Left kidney (tissue), 2 donors: ENCODE results near the gene LIN7C. TPM values are rescaled to one million over a fixed set of nuclear protein-coding genes. Genes with fewer than 3 reads are reported as not detected.
"Not testable (repeated sequence)": the region's sequence is repeated elsewhere in the genome, so short reads cannot be mapped to it uniquely, and the experiment has no call there.

ENCODE experiments used
- DNase-seq: peaks from one replicate; pipeline ENCODE4 v3.0.0-alpha.2; 2013
- polyA plus RNA-seq: library from polyadenylated mRNA; unstranded; fragments of 120-200 nt; gene quantifications from one replicate; pipeline ENCODE4 v1.2.1, GENCODE V29; 2013; ENCODE audit not compliant: insufficient read length

LIN7C gene
- polyA plus RNA-seq, 1 donor: 30.5 TPM

DNA sequence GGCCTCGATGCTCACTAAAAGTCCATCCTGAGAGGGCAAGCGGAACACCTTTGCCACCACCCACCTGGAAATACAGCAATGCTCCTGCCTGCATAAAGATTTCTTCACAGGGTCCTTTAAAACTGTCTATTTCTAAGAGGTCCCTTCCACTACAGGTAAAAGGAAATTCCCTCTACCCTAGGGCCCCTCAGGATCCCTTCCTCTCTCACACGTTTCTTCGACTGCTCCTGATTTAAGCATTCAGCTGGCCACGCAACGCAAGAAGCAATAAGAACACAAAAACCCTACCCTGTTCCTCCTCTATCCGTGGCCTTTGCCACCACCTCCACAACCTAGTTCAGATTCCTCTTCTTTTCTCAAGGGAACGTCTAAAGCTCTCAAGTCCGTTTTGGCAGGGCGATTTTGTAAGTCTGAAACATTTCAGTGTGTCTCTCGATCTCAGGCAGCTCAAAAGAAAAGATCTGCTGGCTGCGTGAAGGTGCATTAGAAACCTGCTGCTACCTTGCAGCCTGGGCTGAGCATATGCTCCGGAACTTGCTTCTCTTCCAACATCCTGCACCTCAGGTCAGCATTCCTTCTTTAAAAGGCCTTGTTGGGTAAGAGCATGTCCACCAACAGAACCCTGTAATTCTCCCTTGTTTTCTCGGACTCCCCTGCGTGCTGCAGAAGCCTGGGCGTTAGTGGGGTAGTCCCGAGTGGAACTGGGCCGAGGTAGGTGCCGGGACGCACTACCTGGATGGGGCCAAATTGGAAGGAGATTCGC lies 35.6 kb downstream of the LIN7C start:
- DNase-seq: no peak

DNA sequence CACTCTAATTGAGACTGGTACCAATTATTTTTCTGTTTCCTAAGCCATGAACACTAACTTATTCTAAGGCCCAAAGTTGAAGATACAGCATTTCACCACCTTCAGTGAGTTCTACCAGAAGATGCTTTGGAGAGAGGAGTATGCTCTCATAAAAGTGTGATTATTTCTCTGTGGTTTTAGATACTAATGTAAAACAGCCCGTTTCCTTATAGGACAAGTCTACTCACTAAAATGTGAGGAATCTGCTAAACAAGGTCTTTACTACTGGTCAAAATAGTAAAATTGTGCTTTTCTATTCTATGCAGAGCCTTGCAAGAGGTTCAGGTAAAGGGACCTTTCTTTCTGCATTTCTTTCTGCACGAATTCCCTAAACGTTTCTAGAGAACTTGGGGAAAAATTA lies 36.4 kb downstream of the LIN7C start:
- DNase-seq: no peak

DNA sequence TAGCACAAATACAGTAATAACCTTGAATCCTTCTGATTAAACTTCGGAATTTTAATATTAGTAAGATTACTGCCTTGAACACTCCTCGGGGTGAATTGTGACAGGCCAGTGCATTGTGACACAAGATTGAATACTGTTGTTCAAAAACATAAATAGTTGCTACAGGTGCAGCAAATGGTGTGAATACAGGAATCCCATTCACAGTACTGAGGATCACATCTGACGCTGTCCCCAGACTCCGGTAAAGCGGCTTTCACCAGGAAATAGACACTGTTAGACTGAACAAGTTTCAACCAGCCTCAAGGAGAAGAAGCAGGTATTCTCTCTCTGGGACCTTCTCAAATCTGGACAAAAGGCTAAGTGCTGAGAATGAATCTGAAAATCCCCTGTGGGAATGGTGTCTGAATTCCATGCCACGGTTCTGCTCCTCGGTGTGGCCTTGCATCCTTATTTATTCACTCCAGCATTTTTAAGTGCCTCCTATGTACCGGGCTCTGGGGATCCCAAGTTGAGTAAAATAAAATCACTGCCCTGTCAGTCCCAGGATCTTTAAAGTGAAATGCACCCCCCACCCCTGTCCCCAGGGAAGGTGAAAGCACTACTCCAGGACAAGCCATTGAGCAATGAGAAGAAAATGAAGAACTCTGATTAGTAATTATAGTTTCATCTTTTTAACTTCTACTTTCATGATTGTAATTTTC lies 37.4 kb downstream of the LIN7C start:
- DNase-seq: no peak

DNA sequence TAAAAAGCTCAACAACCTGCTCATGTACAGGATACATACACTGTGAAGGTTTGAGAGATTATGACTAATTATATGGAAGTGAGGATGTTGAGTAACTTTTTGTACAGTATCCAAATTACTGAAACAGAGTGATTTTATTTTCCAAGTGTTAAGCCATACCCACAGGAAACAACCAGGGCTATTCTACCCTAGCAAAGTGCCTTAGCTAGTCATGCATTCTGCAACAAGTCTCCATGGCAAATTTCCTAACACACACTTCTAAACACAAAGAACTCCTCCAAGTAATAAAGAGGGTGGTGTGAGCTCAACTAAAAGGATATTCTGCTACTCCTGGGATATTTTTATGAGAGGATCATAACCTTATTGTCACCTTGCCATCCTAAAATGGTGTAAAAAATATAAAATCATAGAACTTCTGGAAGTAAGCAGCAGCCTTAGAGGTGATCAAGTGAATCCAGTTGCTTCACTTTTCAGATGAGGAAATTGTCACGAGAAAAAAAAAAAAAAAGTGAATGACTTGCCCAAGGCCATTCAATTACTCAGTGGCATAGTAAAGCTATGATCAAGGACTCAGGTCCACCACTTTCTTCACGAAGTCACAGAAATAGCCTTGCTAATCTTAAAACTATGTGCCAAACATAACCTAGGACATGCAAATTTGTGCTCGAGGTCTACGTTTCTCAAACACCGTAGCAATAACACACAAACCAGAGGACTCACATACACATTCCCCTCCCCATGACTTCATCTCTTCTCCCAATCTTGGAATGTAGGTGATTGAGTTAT lies 38.2 kb downstream of the LIN7C start:
- DNase-seq: no peak

DNA sequence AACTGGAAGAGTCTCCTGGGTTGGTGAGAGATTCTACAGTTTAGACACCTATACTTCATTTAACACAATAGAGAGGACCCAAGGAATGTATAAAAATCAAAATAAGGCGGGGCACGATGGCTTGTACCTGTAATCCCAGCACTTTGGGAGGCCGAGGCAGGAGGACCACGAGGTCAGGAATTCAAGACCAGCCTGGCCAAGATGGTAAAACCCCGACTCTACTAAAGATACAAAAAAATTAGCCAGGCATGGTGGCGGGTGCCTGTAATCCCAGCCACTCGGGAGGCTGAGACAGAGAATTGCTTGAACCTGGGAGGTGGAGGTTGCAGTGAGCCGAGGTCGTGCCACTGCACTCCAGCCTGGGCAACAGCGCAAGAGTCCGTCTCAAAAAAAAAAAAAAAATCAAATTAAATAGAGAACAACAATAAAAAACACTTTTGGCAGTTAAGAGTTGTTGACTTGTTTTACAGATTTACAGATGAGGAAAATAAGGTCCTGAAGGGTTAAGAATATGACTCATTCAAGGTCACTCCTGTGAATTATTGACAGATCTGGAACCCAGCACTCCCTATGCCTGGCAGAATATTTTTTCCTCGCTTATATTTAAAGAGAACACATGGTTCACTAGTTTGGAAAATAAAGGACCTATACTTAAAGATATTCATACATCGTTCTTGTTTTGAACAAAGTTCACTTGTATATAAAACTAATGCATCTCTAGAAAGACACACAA lies 39.2 kb downstream of the LIN7C start:
- DNase-seq: no peak

DNA sequence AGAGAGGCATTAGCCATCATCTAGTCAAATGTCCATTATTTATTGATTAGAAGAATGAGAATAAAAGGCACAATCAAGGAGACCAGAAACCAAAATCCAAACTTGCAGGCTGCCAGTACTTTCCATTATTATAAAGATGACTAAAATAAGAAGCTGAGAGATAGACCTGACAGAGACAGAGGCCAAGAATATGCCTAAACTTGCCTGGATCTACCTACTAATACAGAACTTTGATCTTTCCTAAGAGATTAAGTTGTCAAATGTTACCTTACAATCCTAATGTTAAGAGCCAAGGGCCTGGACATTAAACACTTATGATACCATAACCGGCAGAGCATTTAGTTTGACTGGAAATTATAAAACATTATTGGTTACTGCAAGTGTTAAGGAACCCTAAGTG lies 40.2 kb downstream of the LIN7C start:
- DNase-seq: no peak

DNA sequence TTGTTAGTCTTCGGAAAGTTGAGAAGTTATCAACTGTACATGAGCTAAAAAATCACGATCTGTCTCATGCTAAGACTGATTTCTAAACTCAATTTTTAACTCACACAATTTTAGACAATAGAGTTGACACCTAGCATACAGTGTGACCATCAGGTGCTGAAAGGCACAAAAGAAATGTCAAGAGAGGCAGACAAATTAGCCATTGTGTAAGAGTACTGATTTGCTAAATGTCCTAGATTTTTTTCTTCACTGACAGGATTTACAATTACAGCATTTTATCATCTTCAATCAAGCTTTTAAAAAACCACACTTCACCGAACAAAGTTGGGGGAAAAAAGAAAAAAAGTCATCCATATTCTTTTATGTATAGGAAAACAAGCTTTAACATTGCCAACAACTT lies 40.9 kb downstream of the LIN7C start:
- no peak for DNase-seq

DNA sequence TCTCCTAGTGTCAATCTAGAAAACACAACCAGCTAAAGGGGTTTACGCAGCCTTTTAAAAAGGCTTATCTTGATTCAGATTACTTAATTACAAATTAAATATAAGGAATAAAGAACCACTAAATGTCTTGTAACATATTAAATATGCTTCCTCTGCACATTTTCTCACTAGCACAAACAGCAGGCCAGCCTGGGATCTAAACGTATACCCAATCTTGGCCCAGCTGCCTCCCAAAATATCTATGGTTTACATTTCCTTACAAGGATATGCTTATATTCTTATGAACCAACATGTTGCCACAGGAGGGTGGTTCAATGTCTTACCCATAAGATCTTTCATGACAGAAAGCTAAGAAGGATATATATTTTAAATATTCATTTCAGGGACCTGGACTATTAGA lies 41.7 kb downstream of the LIN7C start:
- DNase-seq: no peak

DNA sequence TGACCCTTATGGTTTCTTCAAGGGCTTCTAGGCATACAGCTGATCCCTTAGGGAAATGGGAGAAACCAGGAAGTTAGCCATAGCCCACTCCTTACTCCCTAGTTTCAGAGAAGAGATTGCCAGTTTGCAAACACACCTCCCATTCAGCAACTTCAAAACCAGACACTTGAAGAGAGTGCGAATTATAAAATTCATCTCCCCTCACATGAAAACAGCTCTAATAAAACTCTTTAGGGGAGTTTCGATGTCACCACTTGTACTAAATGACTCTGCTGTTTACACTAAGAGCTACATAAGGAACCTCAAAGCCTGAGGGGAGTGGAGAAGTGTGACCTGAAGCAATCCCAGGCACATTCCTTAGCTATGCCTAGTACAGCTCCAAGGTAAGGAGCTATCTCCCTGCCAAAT lies 42.3 kb downstream of the LIN7C start:
- no peak for DNase-seq

DNA sequence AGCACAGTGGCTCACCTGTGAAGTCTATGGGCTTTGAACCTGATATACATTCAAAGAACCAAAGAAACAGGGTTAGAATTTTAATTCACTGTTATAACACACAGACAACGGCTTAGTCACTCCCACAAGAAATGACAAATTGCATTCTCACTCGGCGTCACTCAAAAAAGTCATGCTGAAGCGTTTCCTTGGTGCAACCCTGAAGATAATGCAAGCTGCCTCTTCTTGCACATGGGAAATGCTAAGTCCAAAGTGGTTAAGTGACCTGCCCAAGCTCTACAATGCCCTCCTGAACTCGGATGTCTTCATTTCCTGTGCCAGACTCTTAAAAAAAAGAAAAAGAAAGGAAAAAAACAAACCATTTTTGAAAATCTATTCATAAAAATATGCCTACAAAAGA lies 44.0 kb downstream of the LIN7C start:
- no peak for DNase-seq

DNA sequence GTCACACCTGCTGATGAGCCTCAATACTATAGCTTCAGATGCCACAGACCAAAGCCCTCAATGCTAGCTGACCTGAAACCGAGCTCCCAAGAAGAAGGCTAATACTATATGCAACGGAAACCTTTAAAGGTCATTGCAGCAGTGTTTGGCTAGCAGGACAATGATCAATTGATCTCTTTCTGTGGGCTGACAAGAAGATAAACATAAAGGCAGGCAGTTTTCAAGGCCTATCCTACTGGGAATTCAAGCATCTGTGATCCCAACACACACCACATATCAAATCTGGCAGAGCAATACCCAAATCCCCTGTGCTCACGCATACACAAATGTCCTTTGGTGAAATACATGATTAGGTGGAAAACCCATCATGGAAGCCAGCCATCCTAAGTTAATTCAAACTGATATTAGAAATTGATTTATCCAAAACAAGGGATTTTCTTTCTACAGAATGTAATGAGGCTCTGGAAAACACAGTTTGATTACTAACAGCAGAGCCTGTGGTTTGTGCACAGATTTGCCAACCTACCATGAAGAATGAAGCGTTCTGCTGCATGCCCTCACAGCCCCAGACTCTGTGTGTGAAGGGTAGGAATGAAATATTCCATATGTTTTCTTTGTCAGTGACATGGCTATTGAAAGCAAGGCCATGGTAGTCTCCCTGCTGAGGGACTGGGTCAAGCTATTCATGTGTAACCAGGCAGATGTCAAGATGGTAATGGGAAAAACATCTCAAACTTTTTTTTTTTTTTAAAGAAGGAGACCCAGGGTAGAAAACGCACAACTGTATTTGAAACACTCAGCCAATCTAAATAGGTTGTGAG lies 46.2 kb downstream of the LIN7C start:
- DNase-seq: no peak

DNA sequence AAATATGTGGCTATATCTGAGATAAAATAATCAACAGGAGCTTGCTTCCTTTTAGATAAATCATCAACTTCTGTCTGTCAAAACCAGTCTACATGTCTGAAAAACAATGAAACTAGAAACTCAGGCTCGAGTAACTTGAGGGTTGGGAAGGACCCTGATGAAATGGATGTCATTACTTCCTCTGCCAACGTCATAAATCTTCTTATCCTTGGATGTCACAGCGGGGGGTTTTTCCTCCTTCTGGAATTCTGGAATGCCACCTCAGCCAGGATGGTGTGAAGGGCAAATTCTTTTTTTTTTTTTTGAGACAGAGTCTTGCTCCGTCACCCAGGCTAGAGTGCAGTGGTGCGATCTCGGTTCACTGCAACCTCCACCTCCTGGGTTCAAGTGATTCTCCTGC lies 47.4 kb downstream of the LIN7C start:
- no peak for DNase-seq

DNA sequence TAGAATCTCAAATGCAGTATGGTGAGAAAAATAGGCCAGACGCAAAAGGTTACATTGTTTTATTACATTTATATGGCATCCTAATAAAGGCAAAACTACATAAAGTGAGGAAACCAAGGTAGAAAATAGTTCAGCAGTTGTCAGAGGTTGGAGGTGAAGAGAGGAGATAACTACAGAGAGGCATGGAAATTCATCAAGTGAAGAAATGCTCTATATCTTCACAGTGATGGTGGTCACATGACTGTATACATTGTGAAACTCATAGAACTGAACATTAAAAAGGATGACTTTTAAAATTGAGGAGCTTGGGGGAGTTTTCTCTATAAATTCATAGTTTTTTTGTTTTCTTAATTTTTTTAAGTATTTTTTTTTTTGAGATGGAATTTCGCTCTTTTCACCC lies 48.4 kb downstream of the LIN7C start:
- DNase-seq: no peak

DNA sequence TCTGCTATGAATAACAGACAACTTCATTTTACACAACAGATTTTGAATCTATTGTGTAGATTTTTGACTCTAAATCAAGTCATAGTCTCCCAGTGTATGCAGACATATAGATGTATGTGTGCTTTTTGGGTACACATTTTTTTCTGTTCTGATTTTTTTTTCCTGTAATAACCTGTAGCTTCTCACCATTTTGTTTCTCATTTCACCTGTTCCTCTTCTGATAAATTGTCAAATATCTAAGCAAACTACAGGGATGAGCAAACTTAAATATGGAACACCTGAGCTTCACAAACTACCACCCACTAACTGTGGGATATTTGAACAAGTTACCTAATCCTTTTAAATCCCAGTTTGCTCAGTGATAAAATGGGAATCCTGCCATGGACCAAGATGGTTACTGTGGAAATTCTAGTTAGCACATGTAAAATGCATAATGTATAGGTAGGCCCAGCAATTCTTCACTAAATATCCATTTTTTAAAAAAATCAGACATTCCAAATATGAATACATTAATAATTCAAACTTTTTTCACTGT lies 49.7 kb downstream of the LIN7C start:
- DNase-seq: no peak

DNA sequence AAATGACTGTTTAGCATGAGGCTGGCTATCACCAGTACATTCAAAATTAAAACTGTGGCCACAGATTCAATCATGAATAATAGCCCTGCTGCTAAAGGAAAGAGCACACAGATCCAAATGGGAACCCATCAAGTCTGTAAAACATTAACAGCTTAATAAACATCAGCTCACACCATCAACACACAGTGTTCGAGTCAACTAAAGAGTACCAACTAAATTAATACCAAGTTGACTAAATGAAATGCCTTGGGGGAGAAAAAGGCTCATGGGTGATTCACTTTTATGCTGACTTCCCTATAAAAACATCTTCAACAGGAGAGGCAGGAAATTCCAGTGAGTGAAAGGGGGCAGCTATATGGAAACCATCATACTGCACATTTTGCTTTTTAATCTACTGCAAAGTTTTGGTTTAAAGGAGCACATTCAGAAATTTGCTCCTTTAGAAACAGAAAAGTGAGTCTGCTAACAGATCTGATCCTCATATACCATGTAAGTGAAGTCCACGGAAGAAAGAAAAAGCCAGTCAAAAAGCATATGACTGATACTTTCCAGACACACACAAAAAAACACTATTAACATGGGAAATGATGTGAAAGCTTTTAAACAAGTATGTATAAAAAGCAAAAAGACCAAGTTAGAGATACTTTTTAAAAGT lies 50.3 kb downstream of the LIN7C start:
- no peak for DNase-seq

DNA sequence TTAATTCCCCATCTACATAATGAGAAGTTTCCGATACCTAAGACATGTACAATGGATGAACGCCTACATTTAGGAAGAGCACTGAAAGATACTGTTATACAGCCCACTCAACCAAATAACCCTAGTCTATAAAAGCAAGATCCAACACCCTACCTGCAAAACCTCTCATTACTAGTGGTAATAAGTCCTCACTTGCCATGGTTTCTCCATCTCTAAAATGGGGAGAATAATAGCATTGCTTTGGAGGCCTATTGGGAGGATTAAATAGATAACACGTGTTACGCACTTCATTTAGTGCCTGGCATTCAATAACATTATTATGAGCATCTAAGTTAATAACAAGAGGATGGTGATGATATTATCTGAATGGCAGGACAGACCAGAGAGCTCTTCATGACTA lies 50.9 kb downstream of the LIN7C start:
- no peak for DNase-seq

DNA sequence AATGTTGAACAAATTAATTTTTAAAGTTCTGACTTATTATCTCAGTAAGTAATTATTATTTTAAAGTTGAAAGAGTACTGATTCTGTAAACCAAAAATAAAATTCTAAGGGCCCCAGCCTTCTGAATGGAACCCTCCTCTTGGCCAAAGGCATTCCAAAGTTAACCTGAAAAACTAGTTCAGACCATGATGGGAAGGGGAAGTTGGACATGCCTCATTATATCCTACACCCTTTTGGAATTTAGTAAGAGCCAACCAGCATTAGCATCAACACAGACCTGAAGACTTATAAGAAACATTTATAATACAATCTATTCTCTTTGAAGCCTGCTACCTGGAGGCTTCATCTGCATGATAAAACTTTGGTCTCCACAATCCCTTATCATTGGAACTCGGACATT lies 52.9 kb downstream of the LIN7C start:
- no peak for DNase-seq

DNA sequence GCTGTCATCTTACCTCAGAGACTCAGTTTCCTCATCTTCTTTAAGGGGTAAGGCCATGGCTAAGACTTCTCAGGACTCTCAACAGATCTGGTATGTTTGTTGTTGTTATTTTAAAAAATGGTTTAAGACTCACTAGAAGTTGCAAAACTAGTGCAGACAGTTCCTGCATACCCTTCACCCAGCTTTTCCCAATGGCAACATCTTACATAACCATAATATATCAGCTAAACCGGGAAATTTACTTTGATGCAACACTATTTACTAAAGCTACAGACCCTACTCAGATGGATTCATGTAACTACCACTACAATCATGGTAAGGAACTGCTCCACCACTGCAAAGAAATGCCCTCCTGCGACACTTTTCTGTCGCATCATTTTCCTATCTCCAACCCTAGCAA lies 54.4 kb downstream of the LIN7C start:
- DNase-seq: no peak

DNA sequence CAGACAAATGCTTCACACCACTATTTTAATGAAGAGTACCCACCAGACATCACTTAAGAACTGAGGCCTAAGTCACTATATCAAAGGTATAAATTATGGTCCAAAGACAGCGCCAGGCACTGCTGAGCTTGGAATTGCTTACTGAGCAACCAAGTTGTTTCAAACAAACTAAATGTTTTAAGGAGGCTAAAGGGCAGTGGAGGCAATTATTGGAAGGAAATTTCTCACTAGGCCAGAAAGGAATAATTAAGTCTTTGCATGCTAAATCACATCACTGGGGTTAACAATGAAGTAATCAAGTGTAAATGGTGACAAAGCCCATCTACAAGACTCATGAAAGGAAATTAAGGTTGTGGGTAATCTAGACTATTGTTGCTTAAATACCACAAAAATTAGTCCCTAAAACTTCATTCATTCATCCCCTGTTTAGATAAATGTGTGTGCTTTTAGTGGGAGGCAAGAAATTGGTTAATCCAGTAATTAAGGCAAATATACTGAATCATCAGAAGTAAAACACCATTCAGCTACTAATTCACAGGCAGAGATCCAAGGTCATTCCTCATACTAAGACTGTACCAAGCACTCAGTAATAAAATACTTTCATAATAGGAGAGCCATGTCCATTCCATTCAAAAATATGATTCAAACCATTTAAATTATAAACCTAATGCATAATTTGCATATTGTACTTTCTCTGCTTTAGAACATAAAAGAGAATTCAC lies 55.2 kb downstream of the LIN7C start:
- no peak for DNase-seq

DNA sequence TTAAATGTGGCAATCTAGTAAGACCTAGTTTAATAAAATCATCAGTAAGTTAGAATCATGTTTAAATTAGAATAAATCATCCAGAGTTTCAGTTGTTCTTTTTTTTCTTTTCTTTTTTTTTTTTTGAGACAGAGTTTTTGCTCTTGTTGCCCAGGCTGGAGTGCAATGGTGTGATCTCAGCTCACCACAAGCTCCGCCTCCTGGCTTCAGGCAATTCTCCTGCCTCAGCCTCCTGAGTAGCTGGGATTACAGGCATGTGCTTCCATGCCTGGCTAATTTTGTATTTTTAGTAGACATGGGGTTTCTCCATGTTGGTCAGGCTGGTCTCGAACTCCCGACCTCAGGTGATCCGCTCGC lies 58.4 kb downstream of the LIN7C start:
- not testable (repeated sequence) for DNase-seq
